ENCODE measurements around the gene IL17RC.

- TF ChIP-seq CTCF (IDR thresholded peaks at IDR 0.05) (peak in 2 of 4 donors; percentile 6 to 9), POLR2A (IDR thresholded peaks at IDR 0.05) (peak; percentile 85)
Observed at GRCh38 chr3:9890249-9891071, 26.4 kb upstream of the IL17RC start, which contains the start of gene JAGN1.

Data from right lobe of liver (tissue), 4 donors.